ENCODE measurements around the gene FADS1.

FADS1 gene

DNA sequence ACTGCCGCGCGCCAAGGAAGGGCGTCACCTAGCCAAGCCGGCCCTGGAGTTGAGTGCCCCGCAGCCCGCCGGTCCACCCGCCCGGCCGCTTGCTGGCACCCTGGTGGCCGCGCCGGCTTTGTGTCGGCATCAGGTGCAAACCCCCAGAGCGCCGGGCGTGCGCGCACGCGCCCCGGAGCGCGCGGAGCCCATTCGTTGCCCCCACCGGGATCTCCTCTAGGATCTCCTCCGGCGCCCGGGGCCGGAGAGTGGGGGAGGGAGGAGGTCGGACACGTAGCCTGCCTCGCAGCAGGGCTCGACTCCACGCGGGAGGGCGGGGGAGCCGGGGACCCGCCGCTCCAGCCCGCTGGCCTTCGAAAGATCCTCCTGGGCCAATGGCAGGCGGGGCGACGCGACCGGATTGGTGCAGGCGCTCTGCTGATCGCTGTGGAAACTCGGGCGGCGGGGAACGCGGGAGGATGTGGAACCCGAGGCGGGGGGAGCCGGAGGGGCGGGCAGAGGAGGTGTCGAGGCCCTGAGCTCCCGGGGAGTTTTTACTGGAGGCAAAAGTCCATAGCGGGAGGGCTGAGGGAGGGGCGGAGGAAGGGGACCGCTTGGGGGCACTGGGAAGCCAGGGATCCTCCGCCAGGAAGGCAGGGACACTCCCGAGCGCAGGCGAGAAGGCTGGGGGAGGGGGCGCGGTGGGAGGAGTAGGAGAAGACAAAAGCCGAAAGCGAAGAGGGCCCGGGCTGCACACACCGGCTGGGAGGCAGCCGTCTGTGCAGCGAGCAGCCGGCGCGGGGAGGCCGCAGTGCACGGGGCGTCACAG, 11.0 kb upstream of the FADS1 start, which contains the start of gene FADS2:
TSS of gene FADS2 (plus strand) at position 730 of the 808 bp plus-strand sequence. CDS start 91 bp downstream, outside the sequence.
- peak in 1 of 4 experiments; percentile 77 for DNase-seq (ENCODE audit: low read depth in 4 of 4, low spot score in 1 of 4)

DNA sequence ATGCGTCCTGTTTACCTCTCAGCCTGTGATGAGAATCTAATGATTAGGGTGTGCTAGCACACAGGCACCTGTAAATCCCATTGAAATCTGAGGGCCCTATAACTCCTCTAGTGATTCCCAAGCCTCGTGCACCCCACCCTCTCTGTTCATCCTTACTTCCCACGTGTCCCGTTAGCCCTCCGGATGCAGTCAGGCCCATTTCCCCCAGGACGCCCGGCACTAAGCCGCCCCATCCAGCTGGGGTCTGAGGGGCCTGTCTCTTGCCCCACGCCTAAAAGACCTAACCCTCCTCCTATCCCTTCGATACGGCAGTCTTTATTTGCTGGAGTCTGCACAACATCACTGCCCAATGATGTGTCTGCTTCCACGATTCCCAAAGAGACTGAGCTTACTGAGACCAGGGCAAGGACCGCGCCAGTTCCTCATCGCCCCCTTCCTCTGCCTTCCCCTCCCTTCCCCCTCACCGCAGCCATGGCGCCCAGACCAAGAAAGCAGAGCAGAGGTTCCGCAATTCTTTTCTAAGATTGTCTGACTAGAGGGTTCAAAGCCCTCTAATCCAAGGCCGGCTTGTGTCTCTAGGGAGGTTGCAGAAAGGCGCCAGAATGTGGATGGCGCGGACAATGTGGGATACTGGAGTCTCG, 10.2 kb upstream of the FADS1 start:
- no peak for DNase-seq (ENCODE audit: low read depth in 4 of 4, low spot score in 1 of 4)

DNA sequence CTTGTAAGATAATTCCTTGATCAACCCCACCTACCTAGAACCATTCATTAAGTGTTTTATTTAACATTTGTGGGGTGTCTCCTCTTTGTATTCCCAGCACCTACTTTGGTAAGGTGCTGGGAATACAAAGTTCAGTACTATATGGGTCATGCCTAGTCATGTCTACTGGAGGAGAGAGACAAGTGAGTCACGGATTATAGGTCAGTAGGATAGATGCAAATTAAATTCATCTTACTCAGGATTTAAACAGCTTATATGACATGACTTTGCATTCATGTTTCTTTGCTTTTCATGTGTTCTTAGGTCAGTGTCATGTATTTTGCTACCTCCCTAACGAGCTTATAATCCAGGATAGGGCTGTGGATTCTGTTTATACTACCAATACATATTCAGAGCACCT, 3.4 kb upstream of the FADS1 start:
- DNase-seq (ENCODE audit: low read depth in 4 of 4, low spot score in 1 of 4): no peak

DNA sequence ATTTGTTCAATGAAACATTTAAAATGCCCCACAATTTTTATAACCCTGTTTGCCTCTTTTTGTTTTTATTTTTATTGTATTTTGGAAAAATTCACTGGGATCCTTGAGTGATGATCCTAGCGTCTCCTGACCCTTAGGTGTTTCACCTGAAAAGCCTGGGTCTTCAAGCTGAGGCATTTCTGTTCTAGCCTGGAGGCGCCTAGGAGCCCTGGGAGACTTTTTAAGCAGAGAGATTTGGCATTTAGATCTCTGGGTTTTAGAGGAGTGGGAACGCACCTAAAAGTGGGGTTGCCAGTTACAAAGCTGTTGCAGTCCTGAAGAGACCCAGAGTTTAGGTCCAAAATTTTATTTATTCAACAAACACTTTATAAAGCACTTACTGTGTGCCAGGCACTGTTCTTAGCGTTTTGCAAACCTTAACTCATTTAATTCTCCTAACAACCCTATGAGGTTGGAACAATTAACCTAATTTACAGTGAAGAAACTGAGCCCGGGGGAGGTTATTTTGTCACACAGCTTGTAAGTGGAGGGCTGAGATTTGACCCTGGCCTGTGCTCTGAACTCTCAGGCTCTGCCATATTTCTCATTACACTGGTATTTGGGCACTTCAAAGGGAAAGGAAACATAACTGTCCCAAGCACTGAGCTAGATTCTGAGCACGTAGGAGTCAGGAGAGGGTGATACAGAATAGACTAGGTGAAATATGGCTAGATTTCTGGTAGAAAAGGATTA, 834 bp upstream of the FADS1 start:
- DNase-seq (ENCODE audit: low read depth in 4 of 4, low spot score in 1 of 4): no peak

DNA sequence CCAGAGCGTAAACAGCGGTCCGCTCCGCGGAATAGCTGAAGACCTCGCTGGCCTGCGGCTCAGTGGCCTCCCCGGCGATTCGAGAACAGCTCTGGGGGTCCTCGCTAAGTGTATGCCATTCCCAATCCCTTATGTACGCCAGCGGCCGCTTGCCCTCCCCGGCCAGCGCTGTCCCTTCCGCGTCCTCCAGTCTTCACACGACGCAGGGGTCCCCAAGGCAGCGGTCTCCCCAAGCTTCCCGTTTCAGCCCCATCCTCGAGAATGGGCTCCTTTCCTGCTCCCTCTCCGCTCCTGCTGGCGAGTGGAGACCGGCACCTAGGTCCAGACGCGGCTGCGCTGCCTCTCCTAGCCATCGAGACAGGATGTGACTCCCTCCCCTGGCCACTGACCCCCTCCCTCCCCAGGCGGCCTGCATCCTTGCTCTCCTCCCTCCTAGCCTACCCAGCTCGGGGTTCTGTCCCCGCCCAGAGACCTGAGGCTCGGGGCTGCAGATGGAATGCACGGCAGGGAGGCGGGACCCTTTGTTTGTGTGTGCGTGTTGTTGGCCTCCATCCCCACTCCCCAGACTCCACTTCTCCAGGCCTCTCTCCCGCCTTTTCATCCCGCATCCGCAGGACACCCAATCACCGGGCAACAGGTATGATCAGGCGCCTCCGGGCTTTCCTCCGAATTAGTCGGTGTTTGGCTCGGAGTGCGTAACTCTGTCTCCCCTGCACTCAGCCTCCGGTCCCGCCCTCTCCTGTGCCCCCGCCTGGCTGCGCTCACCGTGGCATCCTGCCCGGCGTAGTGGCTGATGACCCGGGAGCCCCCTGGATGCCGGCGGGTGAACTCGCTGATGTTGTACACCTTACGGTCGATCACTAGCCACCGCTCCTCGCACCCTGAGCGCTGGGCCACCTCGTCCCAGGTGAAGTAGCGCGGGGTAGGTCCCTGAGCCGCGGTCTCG, 740 bp downstream of the FADS1 start:
- DNase-seq (ENCODE audit: low read depth in 4 of 4, low spot score in 1 of 4): peak in 1 of 4 experiments; percentile 45

DNA sequence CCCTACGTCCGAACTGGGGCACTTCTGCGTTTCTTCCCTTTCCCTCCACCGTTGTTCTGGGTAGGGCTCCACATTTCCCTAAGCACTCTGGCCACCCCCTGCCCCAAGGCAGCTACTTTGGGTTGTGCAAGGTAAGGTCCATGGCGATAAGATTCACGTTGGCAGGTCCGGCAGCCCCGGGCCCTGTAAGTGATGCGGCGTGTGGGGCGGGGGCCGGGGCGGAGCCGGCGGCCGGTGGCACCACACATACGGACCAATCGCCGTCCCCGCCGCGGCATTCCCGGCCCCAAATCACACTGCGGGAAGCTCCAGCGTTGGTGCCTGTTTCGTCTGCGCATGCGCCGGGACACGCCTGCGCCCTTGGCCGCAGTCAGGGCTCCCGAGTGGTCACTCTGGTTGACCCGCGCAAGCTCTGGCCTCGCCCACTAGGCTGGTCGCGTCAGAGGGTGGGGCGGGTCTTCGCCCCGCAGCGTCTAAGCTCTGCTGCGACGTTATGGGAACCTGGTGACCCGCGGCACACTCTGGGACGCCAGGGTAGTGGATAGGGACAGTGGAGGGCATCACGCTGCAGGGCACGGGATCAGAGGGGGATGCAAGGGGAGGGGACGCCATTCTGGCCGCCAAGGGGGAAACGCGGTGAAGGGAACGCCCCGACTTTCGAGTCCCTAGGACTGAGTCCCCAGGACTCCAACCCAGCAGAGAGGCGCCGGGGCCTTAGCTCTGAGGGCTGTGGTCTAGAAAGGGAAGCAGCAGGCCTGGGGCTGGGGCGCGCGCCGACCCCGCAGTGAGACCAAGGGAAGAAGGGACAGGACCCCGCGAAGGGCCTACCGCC, 1.6 kb downstream of the FADS1 start:
- DNase-seq (ENCODE audit: low read depth in 4 of 4, low spot score in 1 of 4): peak in 1 of 4 experiments; percentile 45

DNA sequence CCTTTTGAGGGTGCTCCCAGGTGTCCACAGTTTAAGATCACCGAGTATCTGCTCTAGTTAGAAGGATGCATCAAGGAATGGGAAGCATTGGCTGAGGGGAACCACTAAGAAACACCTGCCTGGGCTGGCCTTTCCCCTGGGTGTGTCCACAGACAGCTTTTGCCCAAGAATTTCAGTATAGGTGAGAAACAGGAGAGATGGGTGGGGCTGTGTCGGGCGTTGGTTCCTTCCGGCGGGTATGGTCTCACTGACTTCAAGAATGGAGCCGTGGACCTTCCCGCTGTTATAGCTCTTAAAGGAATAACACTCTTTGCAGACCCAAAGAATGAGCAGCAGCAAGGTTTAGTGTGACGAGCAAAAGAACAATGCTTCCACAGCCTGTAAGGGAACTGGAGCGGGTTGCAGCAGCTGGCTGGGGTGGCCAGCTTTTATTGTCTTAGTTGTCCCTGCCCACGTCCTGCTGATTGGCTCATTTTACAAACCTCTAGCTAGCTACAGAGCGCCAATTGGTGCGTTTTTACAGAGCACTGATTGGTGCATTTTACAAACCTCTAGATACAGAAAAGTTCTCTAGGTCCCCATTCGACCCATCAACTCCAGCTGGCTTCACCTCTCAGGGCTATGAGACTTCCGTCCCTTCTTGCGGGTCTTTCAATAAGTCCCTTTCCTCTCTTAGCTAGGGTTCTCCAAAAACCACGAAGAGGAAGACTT, 2.4 kb downstream of the FADS1 start:
- no peak for DNase-seq (ENCODE audit: low read depth in 4 of 4, low spot score in 1 of 4)

DNA sequence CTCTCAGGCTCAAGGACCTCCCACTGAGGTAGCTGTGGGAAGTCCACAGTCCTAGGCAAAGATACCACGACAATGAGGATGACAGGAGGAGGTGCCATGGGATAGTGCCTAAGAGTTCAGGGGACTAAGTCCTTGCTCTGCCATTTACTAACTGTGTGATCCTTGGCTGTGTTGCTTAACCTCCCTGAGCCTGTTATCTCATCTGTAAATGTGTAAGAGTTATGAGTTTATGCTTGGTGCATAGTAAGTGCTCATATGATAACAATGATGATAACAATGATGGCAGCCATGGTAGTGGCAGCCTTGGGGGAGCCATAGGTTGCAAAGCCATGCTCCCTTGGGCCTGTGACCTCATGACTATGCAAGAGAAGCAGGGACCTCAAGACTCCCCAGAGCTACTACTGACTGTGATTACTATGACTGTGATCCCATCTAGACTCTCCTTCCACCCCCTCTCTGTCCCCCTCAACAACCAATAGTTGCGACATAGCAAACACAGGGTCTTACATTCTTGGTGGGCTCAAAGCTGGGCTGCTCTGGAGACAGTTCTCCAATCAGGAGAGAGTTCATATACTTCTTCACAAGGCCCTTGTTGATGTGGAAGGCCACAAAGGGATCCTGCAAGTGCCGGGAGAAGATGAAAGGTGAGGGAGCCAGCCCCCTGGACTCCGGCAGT, 3.9 kb downstream of the FADS1 start:
- DNase-seq (ENCODE audit: low read depth in 4 of 4, low spot score in 1 of 4): no peak

DNA sequence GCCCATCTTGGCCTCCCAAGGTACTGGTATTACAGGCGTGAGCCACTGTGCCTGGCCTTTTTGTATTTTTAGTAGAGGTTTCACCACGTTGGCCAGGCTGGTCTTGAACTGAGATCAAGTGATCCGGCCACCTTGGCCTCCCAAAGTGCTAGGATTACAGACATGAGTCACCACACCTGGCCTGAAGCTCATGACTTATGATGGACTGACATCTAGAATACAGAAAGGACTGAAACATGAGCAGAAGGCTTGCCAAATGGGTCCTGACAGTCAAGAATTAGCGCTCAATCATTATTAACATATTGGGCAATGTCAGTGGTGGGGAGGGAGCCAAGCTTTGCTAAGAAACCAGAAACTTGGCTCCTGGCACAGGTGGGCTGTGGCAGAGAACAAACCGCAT, 5.0 kb downstream of the FADS1 start:
- DNase-seq (ENCODE audit: low read depth in 4 of 4, low spot score in 1 of 4): no peak

DNA sequence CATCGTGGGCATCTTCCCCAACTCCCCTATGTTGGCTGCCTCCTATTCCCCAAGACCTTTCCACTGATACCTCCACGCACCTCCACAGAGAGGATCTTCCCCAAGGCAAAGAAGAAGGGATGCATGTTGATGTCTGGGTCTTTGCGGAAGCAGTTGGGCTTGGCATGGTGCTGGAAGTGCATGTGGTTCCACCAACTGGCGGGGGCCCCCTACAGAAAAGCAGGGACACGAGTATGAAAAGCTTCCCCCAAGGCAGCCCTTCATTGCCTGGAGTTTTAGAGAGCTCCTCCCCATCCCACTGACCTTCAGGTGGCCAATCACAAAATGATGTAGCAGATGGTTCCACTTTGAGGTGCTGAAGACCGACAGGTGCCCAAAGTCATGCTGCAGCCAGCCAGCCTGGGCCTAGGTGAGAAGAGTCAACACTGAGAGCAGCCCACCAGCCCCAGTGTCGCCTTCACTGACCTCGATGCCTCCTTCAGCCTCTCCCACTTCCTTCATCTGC, 6.1 kb downstream of the FADS1 start:
- no peak for DNase-seq (ENCODE audit: low read depth in 4 of 4, low spot score in 1 of 4)

DNA sequence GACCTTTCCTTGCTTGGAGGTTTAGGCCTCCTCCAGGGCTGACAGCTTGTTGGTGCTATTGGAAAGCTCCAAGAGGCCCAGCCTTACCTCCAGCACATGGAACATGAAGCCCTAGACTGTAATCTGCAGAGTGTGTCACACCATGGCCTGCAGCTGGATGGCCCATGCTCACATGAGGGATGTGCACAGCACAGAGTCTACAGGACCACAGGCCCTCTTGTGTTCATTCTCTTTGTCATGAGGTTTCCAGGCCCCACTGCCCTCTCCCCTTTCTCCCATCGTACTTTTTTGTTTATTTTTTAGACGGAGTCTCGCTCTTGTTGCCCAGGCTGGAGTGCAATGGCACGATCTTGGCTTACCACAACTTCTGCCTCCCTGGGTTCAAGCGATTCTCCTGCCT, 10.0 kb downstream of the FADS1 start:
- no peak for DNase-seq (ENCODE audit: low read depth in 4 of 4, low spot score in 1 of 4)

DNA sequence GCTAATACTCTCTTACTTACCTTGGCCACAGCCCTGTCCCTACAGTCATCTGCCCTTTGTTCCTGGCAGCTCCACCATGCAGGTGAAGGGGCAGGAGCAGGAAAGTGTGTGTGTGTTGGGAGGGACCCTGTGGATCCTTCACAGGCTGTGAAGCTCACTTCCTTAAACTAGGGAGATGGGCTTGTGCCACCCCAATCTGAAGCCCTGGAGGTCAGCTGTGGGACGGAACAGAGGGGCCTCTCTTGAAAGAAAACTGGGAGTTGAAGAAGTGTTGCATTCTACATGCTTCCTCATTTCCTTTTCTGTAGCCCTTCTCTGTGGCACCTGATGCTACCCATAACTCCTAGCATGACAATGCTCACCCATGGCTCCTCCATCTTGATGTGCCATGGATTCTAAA, 11.7 kb downstream of the FADS1 start:
- DNase-seq (ENCODE audit: low read depth in 4 of 4, low spot score in 1 of 4): no peak

DNA sequence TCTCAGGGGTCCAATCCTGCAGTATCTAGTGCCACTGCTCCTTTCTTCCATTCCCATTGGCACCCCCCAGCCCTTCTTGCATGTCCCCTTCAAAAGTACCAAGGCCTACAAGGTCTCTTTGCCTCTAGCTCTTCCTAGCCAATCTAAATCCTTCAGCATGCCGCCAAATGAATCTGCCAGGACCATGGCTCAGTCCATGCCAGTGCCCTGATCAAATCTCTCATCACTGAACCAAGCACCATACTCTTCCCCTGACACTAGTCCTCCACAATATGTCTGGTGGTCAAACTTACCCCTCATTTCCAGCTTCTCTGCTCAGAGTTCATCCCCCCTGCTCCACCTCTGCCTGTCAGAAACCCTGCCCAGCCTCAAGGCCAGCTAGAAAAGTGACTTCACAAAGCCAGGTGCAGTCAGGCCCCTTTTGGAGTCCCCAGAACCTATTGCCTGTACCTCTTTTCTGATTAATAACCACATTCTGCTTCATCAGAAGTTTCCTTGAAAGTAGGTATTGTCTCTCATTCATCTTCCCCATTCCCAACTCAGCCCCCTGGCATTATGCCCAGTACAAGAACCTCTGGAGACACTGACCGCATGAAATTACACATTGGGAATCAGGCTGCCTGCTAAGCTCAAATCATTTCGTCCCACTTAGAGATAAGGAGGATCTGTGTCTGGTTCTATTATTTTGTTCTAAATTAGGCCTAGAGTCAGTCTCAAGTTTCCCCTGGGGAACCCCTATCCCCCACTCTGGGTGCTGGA, 12.7 kb downstream of the FADS1 start:
- DNase-seq (ENCODE audit: low read depth in 4 of 4, low spot score in 1 of 4): no peak

DNA sequence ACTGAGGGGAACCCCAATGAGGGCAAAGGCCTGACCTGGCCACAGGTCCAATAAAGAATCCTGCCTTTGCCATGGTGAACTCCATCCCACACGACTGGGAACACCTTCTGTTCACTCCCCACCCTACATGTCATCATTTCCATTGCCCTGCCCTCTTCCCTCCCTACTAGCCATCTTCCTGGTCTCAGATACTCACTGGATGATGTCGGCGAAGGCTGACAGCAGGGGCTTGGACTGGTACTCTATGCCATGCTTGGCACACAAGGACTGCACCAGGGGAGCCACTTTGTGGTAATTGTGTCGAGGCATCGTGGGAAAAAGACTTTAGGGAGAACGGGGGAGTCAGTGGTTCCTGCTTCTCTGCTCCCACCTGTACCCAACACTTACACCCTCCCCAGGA, 14.2 kb downstream of the FADS1 start:
- no peak for DNase-seq (ENCODE audit: low read depth in 4 of 4, low spot score in 1 of 4)

DNA sequence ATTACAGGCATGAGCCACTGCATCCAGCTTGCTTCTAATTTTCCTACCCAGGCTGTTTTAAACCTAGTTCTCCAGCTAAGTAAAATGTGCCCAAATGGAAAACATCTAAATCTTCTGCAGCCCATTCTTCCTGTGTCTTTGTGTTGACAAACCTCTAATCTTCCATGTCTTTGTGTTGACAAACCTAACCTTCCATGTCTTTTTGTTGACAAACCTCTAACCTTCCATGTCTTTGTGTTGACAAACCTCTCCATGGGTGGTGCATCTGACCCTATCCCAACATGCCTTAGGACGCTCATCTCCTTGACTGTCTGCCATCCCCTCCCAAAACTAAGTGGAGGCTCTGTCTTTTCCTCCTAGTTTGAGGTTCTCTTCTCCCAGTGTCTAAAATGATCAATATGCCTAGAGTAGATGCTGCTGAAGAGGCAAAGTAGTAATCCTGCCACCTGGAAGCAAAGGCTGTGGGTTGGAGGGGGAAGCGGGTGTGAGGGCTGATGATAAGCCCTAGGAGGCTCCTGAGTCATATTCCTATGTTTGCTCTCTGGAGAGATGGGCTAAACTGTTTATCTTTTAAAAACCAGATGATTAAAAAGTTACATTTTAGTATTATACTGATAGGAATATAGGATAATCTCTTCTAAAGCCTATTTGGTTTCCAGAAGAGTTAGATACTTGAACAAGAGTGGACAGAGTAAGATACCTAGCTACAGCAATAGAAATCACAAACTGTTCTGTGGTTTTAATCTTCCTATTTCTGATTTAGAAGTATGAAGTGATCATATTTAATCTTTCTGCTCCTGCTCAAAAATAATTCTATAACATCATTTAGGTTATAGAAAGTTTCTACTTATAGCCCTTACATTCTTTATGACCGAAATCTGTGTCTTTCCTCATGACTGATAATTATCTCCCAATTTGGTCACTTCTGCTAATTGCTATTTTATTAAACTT, 16.2 kb downstream of the FADS1 start:
- DNase-seq (ENCODE audit: low read depth in 4 of 4, low spot score in 1 of 4): no peak

DNA sequence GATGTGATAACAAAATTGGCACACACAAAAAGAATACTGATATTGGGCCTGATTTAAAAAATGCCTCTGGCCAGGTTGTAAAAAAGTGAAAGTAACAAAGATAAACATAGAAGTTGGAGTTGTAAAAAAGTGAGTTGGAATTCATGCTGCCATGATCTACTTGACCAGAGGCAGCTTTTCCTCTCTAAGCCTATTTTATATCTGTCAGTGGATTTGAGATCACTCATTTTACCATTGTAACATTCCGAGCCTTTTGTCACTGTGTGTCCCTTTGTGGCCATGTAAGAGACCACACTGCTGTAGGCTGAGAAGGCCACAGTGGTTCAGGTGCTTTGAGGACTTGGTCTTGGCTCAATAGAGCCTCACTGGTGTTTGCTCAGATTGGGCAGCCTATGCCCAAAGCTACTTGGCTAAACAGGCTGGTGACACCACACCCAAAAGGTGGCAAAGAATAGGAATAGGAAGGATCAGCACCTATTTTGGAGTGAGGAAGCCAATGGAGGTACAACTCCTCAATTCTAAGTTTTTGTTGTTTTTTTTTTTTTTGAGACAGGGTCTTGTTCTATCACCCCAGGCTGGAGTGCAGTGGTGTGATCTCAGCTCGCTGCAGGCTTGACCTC, 17.0 kb downstream of the FADS1 start:
- DNase-seq (ENCODE audit: low read depth in 4 of 4, low spot score in 1 of 4): no peak
